Measurements from ENCODE around the gene MAST1. TPM values are rescaled to one million over a fixed set of nuclear protein-coding genes. Genes with fewer than 3 reads are reported as not detected.
A peak's percentile ranks its signal among the peaks of the same experiment; 100 is the strongest.

The MAST1 gene
- total RNA-seq, 4 donors from 2014 or later, result 0.42 TPM; not detected in 3

DNA sequence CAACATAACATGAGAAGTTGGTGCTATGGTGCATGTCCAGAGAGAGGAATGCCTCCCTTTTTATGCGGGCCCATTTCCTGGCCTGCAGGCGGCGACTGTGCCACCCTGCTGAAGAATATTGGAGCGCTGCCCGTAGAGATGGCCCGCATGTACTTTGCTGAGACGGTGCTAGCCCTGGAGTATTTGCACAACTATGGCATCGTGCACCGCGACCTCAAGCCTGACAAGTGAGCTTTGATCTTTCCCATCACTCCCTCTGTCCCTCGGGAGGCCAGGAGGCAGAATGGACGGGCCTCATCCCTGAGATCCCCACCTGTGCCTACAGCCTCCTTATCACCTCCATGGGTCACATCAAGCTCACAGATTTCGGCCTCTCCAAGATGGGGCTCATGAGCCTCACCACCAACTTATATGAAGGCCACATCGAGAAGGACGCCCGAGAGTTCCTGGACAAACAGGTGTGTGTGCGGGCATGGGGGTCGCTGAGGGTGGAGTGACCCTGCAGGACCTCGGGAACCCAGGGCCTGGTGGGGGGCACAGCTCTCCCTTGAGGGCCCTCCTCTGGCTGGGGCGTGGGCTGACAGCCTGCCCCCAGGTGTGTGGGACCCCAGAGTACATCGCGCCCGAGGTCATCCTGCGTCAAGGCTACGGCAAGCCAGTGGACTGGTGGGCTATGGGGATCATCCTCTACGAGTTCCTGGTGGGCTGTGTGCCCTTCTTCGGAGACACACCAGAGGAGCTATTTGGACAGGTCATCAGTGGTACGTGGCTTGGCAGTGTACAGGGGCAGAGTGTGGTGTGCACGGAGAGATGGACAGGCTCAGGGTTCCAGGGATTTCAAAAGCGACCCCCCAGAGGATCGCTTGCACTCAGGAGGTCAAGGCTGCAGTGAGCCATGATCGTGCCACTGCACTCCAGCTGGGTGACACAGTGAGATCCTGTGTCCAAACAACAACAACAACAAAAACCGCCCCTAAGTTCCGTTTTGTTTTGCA lies 26.7 kb downstream of the MAST1 start:
- peaks cover 0 to 6% (median 0%) of the 10 kb centered on the region in 4 donors for H3K27me3 ChIP-seq
- no peak for DNase-seq
- no peaks in the 10 kb centered on the region for H3K9me3 ChIP-seq
- no peak for TF ChIP-seq POLR2A (IDR thresholded peaks at IDR 0.05)
- TF ChIP-seq, protein P1, sequence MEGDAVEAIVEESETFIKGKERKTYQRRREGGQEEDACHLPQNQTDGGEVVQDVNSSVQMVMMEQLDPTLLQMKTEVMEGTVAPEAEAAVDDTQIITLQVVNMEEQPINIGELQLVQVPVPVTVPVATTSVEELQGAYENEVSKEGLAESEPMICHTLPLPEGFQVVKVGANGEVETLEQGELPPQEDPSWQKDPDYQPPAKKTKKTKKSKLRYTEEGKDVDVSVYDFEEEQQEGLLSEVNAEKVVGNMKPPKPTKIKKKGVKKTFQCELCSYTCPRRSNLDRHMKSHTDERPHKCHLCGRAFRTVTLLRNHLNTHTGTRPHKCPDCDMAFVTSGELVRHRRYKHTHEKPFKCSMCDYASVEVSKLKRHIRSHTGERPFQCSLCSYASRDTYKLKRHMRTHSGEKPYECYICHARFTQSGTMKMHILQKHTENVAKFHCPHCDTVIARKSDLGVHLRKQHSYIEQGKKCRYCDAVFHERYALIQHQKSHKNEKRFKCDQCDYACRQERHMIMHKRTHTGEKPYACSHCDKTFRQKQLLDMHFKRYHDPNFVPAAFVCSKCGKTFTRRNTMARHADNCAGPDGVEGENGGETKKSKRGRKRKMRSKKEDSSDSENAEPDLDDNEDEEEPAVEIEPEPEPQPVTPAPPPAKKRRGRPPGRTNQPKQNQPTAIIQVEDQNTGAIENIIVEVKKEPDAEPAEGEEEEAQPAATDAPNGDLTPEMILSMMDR (IDR thresholded peaks at IDR 0.05), result no peak
- WGBS, 2 donors, result 83% methylated on average over 13 to 18 of the region's 34 CpGs
- no peak overlapping the region for H3K27ac ChIP-seq
- no peak overlapping the region for H3K4me3 ChIP-seq
- no peaks in the 10 kb centered on the region for H3K36me3 ChIP-seq
- peaks cover 7 to 15% (median 11%) of the 10 kb centered on the region in 3 donors for H3K4me1 ChIP-seq
- intact Hi-C loops (cut with DNase I), result no loop called here

- 64 to 82% methylated on average over 6 to 8 of the region's 19 CpGs for WGBS, 2 donors
- intact Hi-C loops (cut with DNase I), result no loop called here
- peaks cover 0 to 6% (median 0%) of the 10 kb centered on the region in 4 donors for H3K27me3 ChIP-seq
- no peak for TF ChIP-seq POLR2A (IDR thresholded peaks at IDR 0.05)
- TF ChIP-seq, protein P1 (IDR thresholded peaks at IDR 0.05), result no peak
- H3K27ac ChIP-seq, result no peak overlapping the region
- no peak for DNase-seq
- no peak overlapping the region for H3K4me3 ChIP-seq
- no peaks in the 10 kb centered on the region for H3K36me3 ChIP-seq
- H3K9me3 ChIP-seq, result no peaks in the 10 kb centered on the region
- H3K4me1 ChIP-seq, result peaks cover 7 to 15% (median 11%) of the 10 kb centered on the region in 3 donors
Measured at GRCh38 chr19:12865746-12866415, 27.6 kb downstream of the MAST1 start.

GRCh38 chr19:12866416-12867119 lies 28.3 kb downstream of the MAST1 start:
- no peak overlapping the region for H3K27ac ChIP-seq
- peaks cover 0 to 6% (median 0%) of the 10 kb centered on the region in 4 donors for H3K27me3 ChIP-seq
- peaks cover 7 to 15% (median 11%) of the 10 kb centered on the region in 3 donors for H3K4me1 ChIP-seq
- H3K36me3 ChIP-seq, result no peaks in the 10 kb centered on the region
- no peaks in the 10 kb centered on the region for H3K9me3 ChIP-seq
- DNase-seq, result no peak
- H3K4me3 ChIP-seq, result no peak overlapping the region
- intact Hi-C loops (cut with DNase I), result no loop called here
- TF ChIP-seq, protein P1 (IDR thresholded peaks at IDR 0.05), result no peak
- no peak for TF ChIP-seq POLR2A (IDR thresholded peaks at IDR 0.05)
- 73 to 83% methylated on average over 12 to 18 of the region's 29 CpGs for WGBS, 2 donors

DNA sequence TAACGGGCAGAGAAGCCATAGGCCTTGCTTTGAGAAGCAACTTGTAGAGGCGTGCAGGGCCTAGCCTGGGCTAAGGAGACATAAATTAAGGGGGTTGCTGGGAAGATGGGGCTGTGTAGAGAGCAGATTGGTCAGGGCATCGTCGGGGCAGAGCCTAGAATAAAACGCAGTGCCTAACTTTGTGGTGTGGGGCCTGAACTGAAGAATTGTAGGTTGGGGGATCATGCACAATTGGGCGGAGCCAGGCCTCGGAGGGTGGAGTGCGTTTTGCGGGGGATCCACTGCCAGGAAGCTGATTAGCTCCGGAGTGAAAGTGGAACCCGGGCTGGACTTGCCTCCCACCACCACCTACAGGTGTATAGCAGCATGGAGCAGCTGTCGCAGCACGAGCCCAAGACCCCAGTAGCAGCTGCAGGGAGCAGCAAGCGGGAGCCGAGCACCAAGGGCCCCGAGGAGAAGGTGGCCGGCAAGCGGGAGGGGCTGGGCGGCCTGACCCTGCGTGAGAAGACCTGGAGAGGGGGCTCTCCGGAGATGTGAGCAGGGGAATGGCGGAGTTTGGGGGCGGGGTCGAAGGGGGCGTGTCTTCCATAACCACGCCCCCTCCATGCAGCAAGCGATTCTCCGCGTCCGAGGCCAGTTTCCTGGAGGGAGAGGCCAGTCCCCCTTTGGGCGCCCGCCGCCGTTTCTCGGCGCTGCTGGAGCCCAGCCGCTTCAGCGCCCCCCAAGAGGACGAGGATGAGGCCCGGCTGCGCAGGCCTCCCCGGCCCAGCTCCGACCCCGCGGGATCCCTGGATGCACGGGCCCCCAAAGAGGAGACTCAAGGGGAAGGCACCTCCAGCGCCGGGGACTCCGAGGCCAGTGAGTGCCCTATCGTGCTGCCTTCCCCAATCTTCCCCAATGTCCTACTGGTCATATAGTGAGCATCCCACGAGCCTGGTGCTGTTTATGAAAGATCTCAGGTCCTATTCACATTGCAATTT lies 29.1 kb downstream of the MAST1 start:
- 9 to 18% methylated on average over 27 of the region's 51 CpGs for WGBS, 2 donors
- TF ChIP-seq POLR2A (IDR thresholded peaks at IDR 0.05), result no peak
- TF ChIP-seq, protein P1 (IDR thresholded peaks at IDR 0.05), result no peak
- H3K27me3 ChIP-seq, result peaks cover 0 to 6% (median 0%) of the 10 kb centered on the region in 4 donors
- H3K36me3 ChIP-seq, result no peaks in the 10 kb centered on the region
- no peak overlapping the region for H3K27ac ChIP-seq
- H3K9me3 ChIP-seq, result no peaks in the 10 kb centered on the region
- DNase-seq, result no peak
- intact Hi-C loops (cut with DNase I), result no loop called here
- H3K4me1 ChIP-seq, result peaks cover 7 to 15% (median 11%) of the 10 kb centered on the region in 3 donors
- H3K4me3 ChIP-seq, result peak overlapping the region; percentile 21 to 63 (median 43)
